Right atrium auricular region (tissue), 2 donors: ENCODE results near the gene AP3M1. TPM values are rescaled to one million over a fixed set of nuclear protein-coding genes. Genes with fewer than 3 reads are reported as not detected.

Experiments
- DNase-seq: peaks from one replicate; pipeline ENCODE4 v3.0.0-alpha.2; 2019; ENCODE audit warnings: low spot score
- H3K27ac ChIP-seq, 2 donors: fragments of 200-600 bp; sonication (generic); 1 replicate in 1 of 2; 2 replicates in 1 of 2; pipeline ENCODE4 v1.5.1; 2016 to 2019
- H3K27me3 ChIP-seq, 2 donors: fragments of 200-600 bp; sonication (generic); one replicate each; pipeline versions ENCODE4 v1.5.1 to v1.6.0; 2017 to 2019
- H3K36me3 ChIP-seq: fragments of 200-600 bp; sonication (generic); one replicate; pipeline ENCODE4 v1.5.1; 2016
- H3K4me1 ChIP-seq, 2 donors: fragments of 200-600 bp; sonication (generic); one replicate each; pipeline versions ENCODE4 v1.5.1 to v1.6.0; 2017 to 2019
- H3K4me3 ChIP-seq, 2 donors: fragments of 200-600 bp; sonication (generic); 1 replicate in 1 of 2; 2 replicates in 1 of 2; pipeline ENCODE4 v1.5.1; 2017 to 2019; ENCODE audit warnings: mild to moderate bottlenecking in 1 of 2, moderate library complexity in 1 of 2
- H3K9me3 ChIP-seq, 2 donors: fragments of 200-600 bp; sonication (generic); one replicate each; pipeline ENCODE4 v1.5.1; 2019
- CTCF ChIP-seq, 2 donors: fragments of 200-600 bp; sonication (generic); IDR thresholded peaks; one replicate each; pipeline ENCODE4 v1.5.1; 2019; ENCODE audit warnings: antibody characterized with exemption in 2 of 2
- total RNA-seq, 2 donors: library from RNA; depleted of rRNA; stranded (reverse); fragments of >200 nt; gene quantifications; one replicate each; pipeline ENCODE4 v1.1.0, GENCODE V29; 2016

AP3M1 gene
- total RNA-seq, 2 donors from 2014 or later: 20.2 to 27.6 TPM

GRCh38 chr10:74177140-74177677 is 26.6 kb upstream of the AP3M1 start:
- Histone ChIP-seq H3K9me3 (no peaks in the 10 kb centered on the region), H3K36me3 (no peaks in the 10 kb centered on the region), H3K4me3 (peak overlapping the region; percentile 66 to 75), H3K27me3 (no peaks in the 10 kb centered on the region), H3K4me1 (peaks cover 0 to 18% of the 10 kb centered on the region in 2 donors), H3K27ac (peak overlapping the region; percentile 83 to 85)
- no peak for TF ChIP-seq CTCF (IDR thresholded peaks at IDR 0.05)
- DNase-seq: no peak

GRCh38 chr10:74176380-74177139 is 25.9 kb upstream of the AP3M1 start:
- Histone ChIP-seq H3K36me3 (no peaks in the 10 kb centered on the region), H3K27me3 (no peaks in the 10 kb centered on the region), H3K4me1 (peaks cover 0 to 18% of the 10 kb centered on the region in 2 donors), H3K4me3 (peak overlapping the region; percentile 66 to 75), H3K27ac (peak overlapping the region; percentile 83 to 85), H3K9me3 (no peaks in the 10 kb centered on the region)
- TF ChIP-seq CTCF (IDR thresholded peaks at IDR 0.05): no peak
- peak; percentile 95 for DNase-seq

GRCh38 chr10:74175510-74176379 is 25.1 kb upstream of the AP3M1 start:
- Histone ChIP-seq H3K4me3 (peak overlapping the region; percentile 66 to 75), H3K9me3 (no peaks in the 10 kb centered on the region), H3K36me3 (no peaks in the 10 kb centered on the region), H3K27me3 (no peaks in the 10 kb centered on the region), H3K27ac (peak overlapping the region; percentile 83 to 85), H3K4me1 (peaks cover 0 to 18% of the 10 kb centered on the region in 2 donors)
- no peak for TF ChIP-seq CTCF (IDR thresholded peaks at IDR 0.05)
- DNase-seq: no peak

- DNase-seq: no peak
- Histone ChIP-seq H3K36me3 (no peaks in the 10 kb centered on the region), H3K27me3 (no peaks in the 10 kb centered on the region), H3K4me1 (peaks cover 0 to 18% of the 10 kb centered on the region in 2 donors), H3K27ac (no peak overlapping the region), H3K9me3 (no peaks in the 10 kb centered on the region), H3K4me3 (no peak overlapping the region)
- TF ChIP-seq CTCF (IDR thresholded peaks at IDR 0.05): no peak
Observed at GRCh38 chr10:74174521-74174920, 23.9 kb upstream of the AP3M1 start.

GRCh38 chr10:74171625-74172024 is 21.0 kb upstream of the AP3M1 start:
- peaks cover 0 to 7% of the 10 kb centered on the region in 2 donors for H3K4me1 ChIP-seq
- no peak for TF ChIP-seq CTCF (IDR thresholded peaks at IDR 0.05)

More at GRCh38 chr10:74171625-74172024, 21.0 kb upstream of the AP3M1 start:
- Histone ChIP-seq H3K27ac (no peak overlapping the region), H3K27me3 (no peaks in the 10 kb centered on the region), H3K36me3 (no peaks in the 10 kb centered on the region), H3K4me3 (no peak overlapping the region), H3K9me3 (no peaks in the 10 kb centered on the region)
- DNase-seq: no peak
